ENCODE results near the gene OR2Y1.
"Not testable (repeated sequence)": the region's sequence is repeated elsewhere in the genome, so short reads cannot be mapped to it uniquely, and the experiment has no call there.

OR2Y1 gene

GRCh38 chr5:180739271-180739670, 587 bp downstream of the OR2Y1 start:
- no peak for DNase-seq (ENCODE audit: low read depth in 2 of 2)

- no peak for DNase-seq (ENCODE audit: low read depth in 2 of 2)
Measured at GRCh38 chr5:180736536-180736935, 3.3 kb downstream of the OR2Y1 start.

- no peak for DNase-seq (ENCODE audit: low read depth in 2 of 2)
Measured at GRCh38 chr5:180724944-180725343, 14.9 kb downstream of the OR2Y1 start.

- DNase-seq (ENCODE audit: low read depth in 2 of 2): no peak
Measured at GRCh38 chr5:180723936-180724335, 15.9 kb downstream of the OR2Y1 start.

GRCh38 chr5:180720486-180720885, 19.4 kb downstream of the OR2Y1 start:
- DNase-seq (ENCODE audit: low read depth in 2 of 2): no peak

GRCh38 chr5:180719781-180720180, 20.1 kb downstream of the OR2Y1 start:
- DNase-seq (ENCODE audit: low read depth in 2 of 2): no peak

GRCh38 chr5:180718810-180719453, 20.9 kb downstream of the OR2Y1 start:
- peak in 1 of 2 experiments; percentile 1 for DNase-seq (ENCODE audit: low read depth in 2 of 2)

GRCh38 chr5:180717989-180718388, 21.9 kb downstream of the OR2Y1 start:
- no peak for DNase-seq (ENCODE audit: low read depth in 2 of 2)

GRCh38 chr5:180704362-180704761, 35.5 kb downstream of the OR2Y1 start:
- DNase-seq (ENCODE audit: low read depth in 2 of 2): no peak

GRCh38 chr5:180703912-180704311, 35.9 kb downstream of the OR2Y1 start:
- DNase-seq (ENCODE audit: low read depth in 2 of 2): no peak

GRCh38 chr5:180703371-180703770, 36.5 kb downstream of the OR2Y1 start:
- not testable (repeated sequence) for DNase-seq (ENCODE audit: low read depth in 2 of 2)

GRCh38 chr5:180700440-180700839, 39.4 kb downstream of the OR2Y1 start:
- DNase-seq (ENCODE audit: low read depth in 2 of 2): not testable (repeated sequence)

GRCh38 chr5:180699042-180699441, 40.8 kb downstream of the OR2Y1 start:
- no peak for DNase-seq (ENCODE audit: low read depth in 2 of 2)

- no peak for DNase-seq (ENCODE audit: low read depth in 2 of 2)
Measured at GRCh38 chr5:180696116-180696515, 43.7 kb downstream of the OR2Y1 start.

GRCh38 chr5:180692429-180692828, 47.4 kb downstream of the OR2Y1 start:
- no peak for DNase-seq (ENCODE audit: low read depth in 2 of 2)

- no peak for DNase-seq (ENCODE audit: low read depth in 2 of 2)
Measured at GRCh38 chr5:180691046-180691445, 48.8 kb downstream of the OR2Y1 start.

- no peak for DNase-seq (ENCODE audit: low read depth in 2 of 2)
Measured at GRCh38 chr5:180690562-180690961, 49.3 kb downstream of the OR2Y1 start.

- DNase-seq (ENCODE audit: low read depth in 2 of 2): no peak
Measured at GRCh38 chr5:180689775-180690174, 50.1 kb downstream of the OR2Y1 start.

Measured in fibroblast of skin of left quadriceps (primary cell).